Brain microvascular endothelial cell (primary cell): ENCODE data around the gene BORCS5.
"Not testable (repeated sequence)": the region's sequence is repeated elsewhere in the genome, so short reads cannot be mapped to it uniquely, and the experiment has no call there.

ENCODE experiments used
- DNase-seq: peaks from one replicate; pipeline ENCODE4 v3.0.0-alpha.2; 2020
- H3K27ac ChIP-seq: fragments of 250-450 bp; sonication (Bioruptor Pico); 2 replicates; pipeline ENCODE4 v1.5.1; 2020; ENCODE audit warnings: mild to moderate bottlenecking, moderate library complexity
- H3K27me3 ChIP-seq: fragments of 250-450 bp; sonication (Bioruptor Pico); replicated peaks from 2 replicates; pipeline ENCODE4 v1.5.1; 2020; ENCODE audit warnings: mild to moderate bottlenecking
- H3K36me3 ChIP-seq: fragments of 250-450 bp; sonication (Bioruptor Pico); replicated peaks from 2 replicates; pipeline ENCODE4 v1.5.1; 2020; ENCODE audit warnings: mild to moderate bottlenecking
- H3K4me3 ChIP-seq: 2 replicates; pipeline ENCODE4 v1.5.1; 2011; ENCODE audit warnings: low read depth, mild to moderate bottlenecking, control low read depth, low read length, moderate library complexity
- CTCF ChIP-seq: IDR thresholded peaks from 2 replicates; pipeline ENCODE4 v1.5.1; 2011; ENCODE audit warnings: low read depth, mild to moderate bottlenecking, moderate library complexity, low read length, control low read depth, inconsistent platforms; ENCODE audit errors: missing control alignments
- in situ Hi-C: cut with HindIII; loops from 2 replicates; pipeline ENCODE4 v1.10.0; 2017; ENCODE audit warnings: low sequenced_read_pairs, low pct_ligation_motif_present

Gene BORCS5

GRCh38 chr12:12406762-12407161 is 49.9 kb downstream of the BORCS5 start:
- in situ Hi-C loops = no loop called here
- Histone ChIP-seq H3K27ac (no peak overlapping the region), H3K27me3 (no peaks in the 10 kb centered on the region), H3K36me3 (no peaks in the 10 kb centered on the region), H3K4me3 (no peak overlapping the region)
- no peak for DNase-seq
- TF ChIP-seq CTCF = no peak

GRCh38 chr12:12408265-12408690 is 51.4 kb downstream of the BORCS5 start:
- Histone ChIP-seq H3K4me3 (no peak overlapping the region), H3K36me3 (no peaks in the 10 kb centered on the region), H3K27me3 (no peaks in the 10 kb centered on the region), H3K27ac (no peak overlapping the region)
- no peak for TF ChIP-seq CTCF
- in situ Hi-C loops = no loop called here
- no peak for DNase-seq

GRCh38 chr12:12409337-12409736 is 52.5 kb downstream of the BORCS5 start:
- H3K36me3 ChIP-seq, H3K27me3 ChIP-seq, H3K4me3 ChIP-seq, in situ Hi-C loops, DNase-seq, H3K27ac ChIP-seq: not testable (repeated sequence)

GRCh38 chr12:12415886-12416285 is 59.0 kb downstream of the BORCS5 start:
- Histone ChIP-seq H3K27ac (no peak overlapping the region), H3K36me3 (no peaks in the 10 kb centered on the region), H3K4me3 (no peak overlapping the region), H3K27me3 (no peaks in the 10 kb centered on the region)
- no peak for TF ChIP-seq CTCF
- in situ Hi-C loops = no loop called here
- no peak for DNase-seq

- H3K4me3 ChIP-seq, DNase-seq, H3K27ac ChIP-seq, H3K36me3 ChIP-seq, H3K27me3 ChIP-seq, in situ Hi-C loops: not testable (repeated sequence)
These were observed 62.3 kb downstream of the BORCS5 start for GRCh38 chr12:12419165-12419564.

GRCh38 chr12:12423367-12423766 is 66.5 kb downstream of the BORCS5 start:
- TF ChIP-seq CTCF = no peak
- in situ Hi-C loops = no loop called here
- H3K27ac ChIP-seq = no peak overlapping the region
- no peak overlapping the region for H3K4me3 ChIP-seq
- no peaks in the 10 kb centered on the region for H3K27me3 ChIP-seq
- no peaks in the 10 kb centered on the region for H3K36me3 ChIP-seq
- DNase-seq = no peak

- no peak for DNase-seq
- Histone ChIP-seq H3K4me3 (no peak overlapping the region), H3K27ac (no peak overlapping the region), H3K27me3 (no peaks in the 10 kb centered on the region), H3K36me3 (no peaks in the 10 kb centered on the region)
- in situ Hi-C loops = no loop called here
- TF ChIP-seq CTCF = no peak
These were observed 68.1 kb downstream of the BORCS5 start for GRCh38 chr12:12425001-12425400.
